Head of caudate nucleus (tissue), 42 donors: ENCODE data around the gene CRYBA4.

Experiments
- DNase-seq, 42 donors: peaks; one replicate each; pipeline versions ENCODE4 v3.0.0 to v3.0.0-alpha.2; 2020 to 2021; ENCODE audit warnings: mixed read lengths in 7 of 42
- intact Hi-C: fragments of 100-400 bp; cut with DNase I; formaldehyde crosslinking; loops from one replicate; pipeline ENCODE4 v1.15.0; 2022

CRYBA4 gene

GRCh38 chr22:26621663-26622062 lies at the start of gene CRYBA4:
TSS of gene CRYBA4 (plus strand) at chr22:26621963. CDS start at chr22:26622597, 634 bp downstream.
- DNase-seq: no peak
- intact Hi-C loops: no loop called here

- intact Hi-C loops: no loop called here
- DNase-seq: peak in 25 of 42 donors; percentile 13 to 68 (median 38)
Measured at GRCh38 chr22:26573026-26573662, 48.6 kb upstream of the CRYBA4 start.

- intact Hi-C loops: no loop called here
- DNase-seq: no peak
Measured at GRCh38 chr22:26574001-26574723, 47.6 kb upstream of the CRYBA4 start.

- no peak for DNase-seq
- intact Hi-C loops: no loop called here
Measured at GRCh38 chr22:26576026-26576680, 45.6 kb upstream of the CRYBA4 start.

- DNase-seq: no peak
Measured at GRCh38 chr22:26577081-26577480, 44.7 kb upstream of the CRYBA4 start.

GRCh38 chr22:26579331-26579886 lies 42.4 kb upstream of the CRYBA4 start:
- peak in 6 of 42 donors; percentile 8 to 31 (median 19) for DNase-seq
- intact Hi-C loops: no loop called here

More at GRCh38 chr22:26577081-26577480, 44.7 kb upstream of the CRYBA4 start:
- intact Hi-C loops: no loop called here

GRCh38 chr22:26580240-26580962 lies 41.4 kb upstream of the CRYBA4 start:
- no peak for DNase-seq
- intact Hi-C loops: loop anchor here (10.0 kb wide), 1 partner anchor 66 kb away; the partner anchor contains the start of gene TFIP11

GRCh38 chr22:26581026-26581425 lies 40.7 kb upstream of the CRYBA4 start:
- intact Hi-C loops: loop anchor here (10.0 kb wide), 1 partner anchor 66 kb away; the partner anchor contains the start of gene TFIP11
- no peak for DNase-seq

GRCh38 chr22:26581633-26582168 lies 40.1 kb upstream of the CRYBA4 start:
- DNase-seq: no peak
- intact Hi-C loops: loop anchor here (10.0 kb wide), 1 partner anchor 67 kb away; the partner anchor contains the start of gene TFIP11

GRCh38 chr22:26584010-26584409 lies 37.8 kb upstream of the CRYBA4 start:
- DNase-seq: no peak
- intact Hi-C loops: loop anchor here (10.0 kb wide), 1 partner anchor 69 kb away; the partner anchor contains the start of gene TFIP11

- intact Hi-C loops: loop anchor here (10.0 kb wide), 1 partner anchor 70 kb away; the partner anchor contains the start of gene TFIP11
- peak in 1 of 42 donors; percentile 12 for DNase-seq
Measured at GRCh38 chr22:26585104-26585790, 36.5 kb upstream of the CRYBA4 start.

GRCh38 chr22:26586556-26587325 lies 35.0 kb upstream of the CRYBA4 start:
- intact Hi-C loops: loop anchor here (10.0 kb wide), 1 partner anchor 72 kb away; the partner anchor contains the start of gene TFIP11
- no peak for DNase-seq

- intact Hi-C loops: loop anchor here (10.0 kb wide), 1 partner anchor 73 kb away; the partner anchor contains the start of gene TFIP11
- no peak for DNase-seq
Measured at GRCh38 chr22:26587991-26588613, 33.7 kb upstream of the CRYBA4 start.

- intact Hi-C loops: loop anchor here (10.0 kb wide), 1 partner anchor 74 kb away; the partner anchor contains the start of gene TFIP11
- DNase-seq: peak in 1 of 42 donors; percentile 27
Measured at GRCh38 chr22:26588729-26589366, 32.9 kb upstream of the CRYBA4 start.

GRCh38 chr22:26589367-26589844 lies 32.4 kb upstream of the CRYBA4 start:
- DNase-seq: peak in 3 of 42 donors; percentile 11 to 41 (median 13)
- intact Hi-C loops: loop anchor here (10.0 kb wide), 1 partner anchor 75 kb away; the partner anchor contains the start of gene TFIP11
